ENCODE results near the gene ZNF12.

ZNF12 gene

GRCh38 chr7:6639627-6640026 is 67.1 kb downstream of the ZNF12 start:
- TF ChIP-seq EZH2 (IDR thresholded peaks at IDR 0.05) (no peak), FOXP2 (optimal IDR thresholded peaks at IDR 0.05; ENCODE audit: control extremely low read depth, extremely low read length, insufficient read depth) (no peak), POLR2AphosphoS5 (IDR thresholded peaks at IDR 0.05; ENCODE audit: borderline replicate concordance, low read depth, low read length) (no peak)
- no peaks in the 10 kb centered on the region for H3K9me3 ChIP-seq (ENCODE audit: low read depth, low read length)
- DNase-seq (ENCODE audit: low read depth, low spot score): no peak
- H3K4me3 ChIP-seq: no peak overlapping the region
- H3K36me3 ChIP-seq (ENCODE audit: insufficient read depth, low read length): peaks cover 54% of the 10 kb centered on the region
- no peak overlapping the region for H3K9ac ChIP-seq (ENCODE audit: insufficient read length)
- H3K27ac ChIP-seq: no peak overlapping the region

GRCh38 chr7:6639032-6639431 is 67.7 kb downstream of the ZNF12 start:
- no peak for DNase-seq (ENCODE audit: low read depth, low spot score)
- H3K4me3 ChIP-seq: peak overlapping the region; percentile 82; the same call in 1 of the 2 replicates

More at GRCh38 chr7:6639032-6639431, 67.7 kb downstream of the ZNF12 start:
- TF ChIP-seq POLR2AphosphoS5 (IDR thresholded peaks at IDR 0.05; ENCODE audit: borderline replicate concordance, low read depth, low read length) (no peak), FOXP2 (optimal IDR thresholded peaks at IDR 0.05; ENCODE audit: control extremely low read depth, extremely low read length, insufficient read depth) (no peak), EZH2 (IDR thresholded peaks at IDR 0.05) (no peak)
- Histone ChIP-seq H3K36me3 (ENCODE audit: insufficient read depth, low read length) (peaks cover 48% of the 10 kb centered on the region), H3K9me3 (ENCODE audit: low read depth, low read length) (no peaks in the 10 kb centered on the region), H3K9ac (ENCODE audit: insufficient read length) (no peak overlapping the region), H3K27ac (no peak overlapping the region)
